HEK293T (cell line): Measurements from ENCODE around the gene FKBP5.

ENCODE experiments used
- FOXK2 ChIP-seq: fragments of 450-650 bp; IDR thresholded peaks from 2 replicates; pipeline ENCODE4 v1.6.1; 2016; ENCODE audit warnings: mild to moderate bottlenecking
- FOXM1 ChIP-seq: fragments of 450-650 bp; IDR thresholded peaks from 2 replicates; pipeline ENCODE4 v1.6.1; 2017; ENCODE audit warnings: mild to moderate bottlenecking, borderline replicate concordance
- SP1 ChIP-seq: fragments of 450-650 bp; IDR thresholded peaks from 2 replicates; pipeline ENCODE4 v1.6.1; 2017

- TF ChIP-seq FOXM1: no peak
- TF ChIP-seq FOXK2: no peak
- TF ChIP-seq SP1: no peak
Observed at GRCh38 chr6:35635601-35636597, 52.8 kb downstream of the FKBP5 start.
